Measurements from ENCODE around the gene HIVEP1.

DNA sequence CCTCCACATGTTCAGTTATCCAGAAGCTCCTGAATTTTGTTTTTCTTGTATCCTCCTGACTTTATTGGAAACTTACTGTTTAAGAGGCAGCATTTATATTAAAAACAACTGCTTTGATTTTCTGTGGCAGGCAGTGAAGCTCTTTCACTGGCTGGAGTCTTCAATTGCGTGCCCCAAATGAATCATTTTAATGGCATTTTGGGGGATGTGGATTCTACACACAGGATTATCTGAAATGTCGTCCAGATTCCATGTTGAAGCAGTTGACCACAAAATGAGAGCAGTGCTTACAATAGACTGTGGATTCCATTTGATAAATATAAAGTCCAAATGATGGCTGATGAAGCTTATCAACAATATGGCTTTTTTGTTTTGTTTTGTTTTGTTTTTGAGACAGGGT lies 41.0 kb upstream of the HIVEP1 start:
- no peak for TF ChIP-seq EZH2 (IDR thresholded peaks at IDR 0.05; ENCODE audit: low read depth, low read length, severe bottlenecking)
- TF ChIP-seq, protein P1, sequence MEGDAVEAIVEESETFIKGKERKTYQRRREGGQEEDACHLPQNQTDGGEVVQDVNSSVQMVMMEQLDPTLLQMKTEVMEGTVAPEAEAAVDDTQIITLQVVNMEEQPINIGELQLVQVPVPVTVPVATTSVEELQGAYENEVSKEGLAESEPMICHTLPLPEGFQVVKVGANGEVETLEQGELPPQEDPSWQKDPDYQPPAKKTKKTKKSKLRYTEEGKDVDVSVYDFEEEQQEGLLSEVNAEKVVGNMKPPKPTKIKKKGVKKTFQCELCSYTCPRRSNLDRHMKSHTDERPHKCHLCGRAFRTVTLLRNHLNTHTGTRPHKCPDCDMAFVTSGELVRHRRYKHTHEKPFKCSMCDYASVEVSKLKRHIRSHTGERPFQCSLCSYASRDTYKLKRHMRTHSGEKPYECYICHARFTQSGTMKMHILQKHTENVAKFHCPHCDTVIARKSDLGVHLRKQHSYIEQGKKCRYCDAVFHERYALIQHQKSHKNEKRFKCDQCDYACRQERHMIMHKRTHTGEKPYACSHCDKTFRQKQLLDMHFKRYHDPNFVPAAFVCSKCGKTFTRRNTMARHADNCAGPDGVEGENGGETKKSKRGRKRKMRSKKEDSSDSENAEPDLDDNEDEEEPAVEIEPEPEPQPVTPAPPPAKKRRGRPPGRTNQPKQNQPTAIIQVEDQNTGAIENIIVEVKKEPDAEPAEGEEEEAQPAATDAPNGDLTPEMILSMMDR (IDR thresholded peaks at IDR 0.05; ENCODE audit: control extremely low read depth in 1 of 3, insufficient read depth in 1 of 3, low read depth in 1 of 3, low read length in 3 of 3), result no peak
- no peak for TF ChIP-seq HDAC2 (IDR thresholded peaks at IDR 0.05; ENCODE audit: borderline replicate concordance in 1 of 2, low read depth in 2 of 2, low read length in 2 of 2)
